ENCODE measurements around the gene ZNF778. TPM values are rescaled to one million over a fixed set of nuclear protein-coding genes. Genes with fewer than 3 reads are reported as not detected.

The ZNF778 gene
- total and polyA plus RNA-seq, 2 donors from 2014 or later, result 2.2 to 12.7 TPM

DNA sequence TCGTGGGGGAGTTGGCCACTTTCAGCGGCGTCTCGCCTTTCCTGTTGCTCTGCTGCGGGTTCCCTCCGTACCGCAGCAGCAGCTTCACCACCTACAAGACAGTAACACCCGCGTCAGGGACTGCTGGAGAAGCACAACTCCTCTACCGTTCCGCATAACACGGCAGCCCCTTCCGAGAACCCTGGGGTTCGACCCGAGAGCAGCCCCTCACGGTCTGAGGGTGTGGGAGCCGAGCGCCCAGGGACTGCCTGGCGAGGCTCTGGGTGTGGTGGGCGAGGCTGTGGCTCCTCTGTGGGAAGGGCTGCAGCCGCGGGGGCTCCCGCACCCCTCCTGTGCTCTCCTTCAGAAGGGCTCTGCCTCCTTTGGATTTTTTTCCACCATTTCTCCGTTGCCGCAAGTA is 68.6 kb downstream of the ZNF778 start:
- intact Hi-C loops (cut with DNase I), result no loop called here
- Histone ChIP-seq H3K27ac (ENCODE audit: low read depth in 2 of 2, low read length in 2 of 2) (no peak overlapping the region), H3K4me1 (ENCODE audit: control insufficient read depth in 2 of 3, insufficient read depth in 2 of 3, low read depth in 1 of 3, low read length in 3 of 3) (no peaks in the 10 kb centered on the region), H3K27me3 (ENCODE audit: control insufficient read depth, insufficient read depth, low read length) (no peaks in the 10 kb centered on the region), H3K4me3 (ENCODE audit: low read length in 3 of 3) (no peak overlapping the region), H3K9me3 (ENCODE audit: control insufficient read depth in 2 of 3, insufficient read depth in 1 of 3, low read length in 3 of 3) (no peaks in the 10 kb centered on the region), H3K36me3 (ENCODE audit: control insufficient read depth in 2 of 3, insufficient read depth in 3 of 3, low read length in 3 of 3) (peaks cover 4 to 35% (median 27%) of the 10 kb centered on the region in 3 donors), H3K9ac (ENCODE audit: low read length in 3 of 3) (no peak overlapping the region)
- DNase-seq, result no peak
- TF ChIP-seq CTCF (IDR thresholded peaks at IDR 0.05; ENCODE audit: borderline replicate concordance, extremely low read depth, insufficient read depth), result no peak
- FAIRE-seq, result no peak

Other genes starting within 250 kb of the ZNF778 start
- gene CBFA2T3, start 240.5 kb upstream of the ZNF778 start, total RNA-seq, result 8.0 TPM
- gene CBFA2T3, start 240.5 kb upstream of the ZNF778 start, polyA plus RNA-seq (ENCODE audit: insufficient read depth, low read depth, low replicate concordance), result 0.75 TPM
- 33.2 TPM for gene ACSF3, start 123.9 kb upstream of the ZNF778 start, total RNA-seq
- 39.0 TPM for gene ACSF3, start 123.9 kb upstream of the ZNF778 start, polyA plus RNA-seq (ENCODE audit: insufficient read depth, low read depth, low replicate concordance)
- gene CDH15, start 46.0 kb upstream of the ZNF778 start, total RNA-seq, result 0.31 TPM
- 0.22 TPM for gene CDH15, start 46.0 kb upstream of the ZNF778 start, polyA plus RNA-seq (ENCODE audit: insufficient read depth, low read depth, low replicate concordance)
- 1.8 TPM for gene SLC22A31, start 17.2 kb upstream of the ZNF778 start, total RNA-seq
- 0.47 TPM for gene SLC22A31, start 17.2 kb upstream of the ZNF778 start, polyA plus RNA-seq (ENCODE audit: insufficient read depth, low read depth, low replicate concordance)